SH-SY5Y (cell line): ENCODE results near the gene UBE2G1.

Experiments used
- GATA2 ChIP-seq: IDR thresholded peaks from 2 replicates; pipeline ENCODE4 v1.6.1; 2011; ENCODE audit warnings: mild to moderate bottlenecking, low read depth, low read length
- GATA3 ChIP-seq: IDR thresholded peaks from 2 replicates; pipeline ENCODE4 v1.6.1; 2011; ENCODE audit warnings: low read depth, mild to moderate bottlenecking, low read length, moderate library complexity

UBE2G1 gene

GRCh38 chr17:4233668-4234258 is 132.7 kb downstream of the UBE2G1 start:
- TF ChIP-seq GATA3 (no peak), GATA2 (no peak)

- TF ChIP-seq GATA2 (no peak), GATA3 (no peak)
Observed at GRCh38 chr17:4232168-4232813, 134.2 kb downstream of the UBE2G1 start.

GRCh38 chr17:4229627-4230541 is 136.6 kb downstream of the UBE2G1 start:
- no peak for TF ChIP-seq GATA3

GRCh38 chr17:4221899-4222659 is 144.4 kb downstream of the UBE2G1 start:
- TF ChIP-seq GATA2 (no peak), GATA3 (no peak)

- TF ChIP-seq GATA3 (no peak), GATA2 (no peak)
Observed at GRCh38 chr17:4221163-4221562, 145.3 kb downstream of the UBE2G1 start.

GRCh38 chr17:4220655-4221054 is 145.8 kb downstream of the UBE2G1 start:
- TF ChIP-seq GATA3, result no peak
- TF ChIP-seq GATA2, result no peak
